IMR-90 (cell line): Measurements from ENCODE around the gene ABL1.

Experiments
- BHLHE40 ChIP-seq: fragments of 150-350 bp; IDR thresholded peaks from 2 replicates; pipeline ENCODE4 v1.6.1; 2016; ENCODE audit warnings: mild to moderate bottlenecking, low read depth, low read length
- CHD1 ChIP-seq: IDR thresholded peaks from 2 replicates; pipeline ENCODE4 v1.6.1; 2012; ENCODE audit warnings: low read depth, low read length, improper control_type of control experiment
- CTCF ChIP-seq: conservative IDR thresholded peaks from 2 replicates; pipeline ENCODE4 v1.5.1; 2012; ENCODE audit warnings: mild to moderate bottlenecking, low read depth, low read length, improper control_type of control experiment
- ELK1 ChIP-seq: fragments of 150-350 bp; IDR thresholded peaks from 2 replicates; pipeline ENCODE4 v1.6.1; 2016; ENCODE audit warnings: low read depth, mild to moderate bottlenecking, low read length, moderate library complexity, borderline replicate concordance
- FOS ChIP-seq: fragments of 150-350 bp; IDR thresholded peaks from 2 replicates; pipeline ENCODE4 v1.6.1; 2016; ENCODE audit warnings: low read depth, low read length
- MAZ ChIP-seq: IDR thresholded peaks from 2 replicates; pipeline ENCODE4 v1.6.1; 2012; ENCODE audit warnings: low read depth, mild to moderate bottlenecking, low read length, improper control_type of control experiment, moderate library complexity, borderline replicate concordance
- MXI1 ChIP-seq: IDR thresholded peaks from 2 replicates; pipeline ENCODE4 v1.6.1; 2012; ENCODE audit warnings: low read depth, mild to moderate bottlenecking, low read length, moderate library complexity, borderline replicate concordance
- NFE2L2 ChIP-seq: fragments of 150-350 bp; IDR thresholded peaks from 2 replicates; pipeline ENCODE4 v1.6.1; 2016; ENCODE audit warnings: low read depth, mild to moderate bottlenecking, low read length
- POLR2A ChIP-seq: IDR thresholded peaks from 2 replicates; pipeline ENCODE4 v1.6.1; 2012; ENCODE audit warnings: mild to moderate bottlenecking, low read depth, low read length
- RAD21 ChIP-seq: IDR thresholded peaks from 2 replicates; pipeline ENCODE4 v1.6.1; 2012; ENCODE audit warnings: low read length, improper control_type of control experiment
- RCOR1 ChIP-seq: IDR thresholded peaks from 2 replicates; pipeline ENCODE4 v1.6.1; 2012; ENCODE audit warnings: mild to moderate bottlenecking, low read length, improper control_type of control experiment; ENCODE audit not compliant: insufficient replicate concordance
- RFX5 ChIP-seq: IDR thresholded peaks from 2 replicates; pipeline ENCODE4 v1.8.0; 2012; ENCODE audit warnings: low read depth, mild to moderate bottlenecking, low read length, moderate library complexity
- SMC3 ChIP-seq: fragments of 150-350 bp; IDR thresholded peaks from 2 replicates; pipeline ENCODE4 v1.6.1; 2016; ENCODE audit warnings: low read depth, mild to moderate bottlenecking, antibody characterized with exemption, low read length, moderate library complexity
- USF2 ChIP-seq: fragments of 150-350 bp; IDR thresholded peaks from 2 replicates; pipeline ENCODE4 v1.6.1; 2017; ENCODE audit warnings: mild to moderate bottlenecking, antibody characterized with exemption, low read length, low read depth

GRCh38 chr9:130867556-130867955 is 32.5 kb downstream of the ABL1 start:
- TF ChIP-seq NFE2L2 = no peak
- TF ChIP-seq RAD21 = no peak
- no peak for TF ChIP-seq POLR2A
- TF ChIP-seq CTCF = no peak
- no peak for TF ChIP-seq ELK1
- no peak for TF ChIP-seq SMC3
- TF ChIP-seq USF2 = no peak
- no peak for TF ChIP-seq MAZ
- TF ChIP-seq RFX5 = no peak
- TF ChIP-seq FOS = no peak
- TF ChIP-seq CHD1 = no peak
- TF ChIP-seq BHLHE40 = no peak
- TF ChIP-seq MXI1 = no peak
- TF ChIP-seq RCOR1 = no peak
